ENCODE data around the gene PRKCD.

The PRKCD gene

GRCh38 chr3:53193466-53194209, 32.6 kb downstream of the PRKCD start:
- DNase-seq = no peak

GRCh38 chr3:53194210-53195065, 33.4 kb downstream of the PRKCD start:
- no peak for DNase-seq

DNA sequence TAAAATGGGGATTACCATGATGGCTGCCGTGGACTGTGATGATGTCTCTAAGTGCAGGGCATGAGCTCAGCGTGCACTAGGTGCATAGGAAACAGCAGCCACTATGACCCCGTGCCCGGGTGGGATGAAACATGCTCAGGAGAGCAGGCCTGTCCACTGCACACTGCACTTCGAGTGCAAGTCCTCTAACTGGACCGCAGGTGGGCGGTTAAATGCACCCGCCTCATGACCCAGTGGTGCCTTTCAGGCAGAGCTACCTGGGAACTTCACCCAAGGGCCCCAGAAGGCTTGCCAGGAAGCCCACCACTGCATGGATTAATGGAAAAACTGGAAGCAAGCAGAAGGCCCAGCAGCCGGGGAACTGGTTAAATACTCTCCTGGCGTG, 34.0 kb downstream of the PRKCD start:
- DNase-seq = no peak

DNA sequence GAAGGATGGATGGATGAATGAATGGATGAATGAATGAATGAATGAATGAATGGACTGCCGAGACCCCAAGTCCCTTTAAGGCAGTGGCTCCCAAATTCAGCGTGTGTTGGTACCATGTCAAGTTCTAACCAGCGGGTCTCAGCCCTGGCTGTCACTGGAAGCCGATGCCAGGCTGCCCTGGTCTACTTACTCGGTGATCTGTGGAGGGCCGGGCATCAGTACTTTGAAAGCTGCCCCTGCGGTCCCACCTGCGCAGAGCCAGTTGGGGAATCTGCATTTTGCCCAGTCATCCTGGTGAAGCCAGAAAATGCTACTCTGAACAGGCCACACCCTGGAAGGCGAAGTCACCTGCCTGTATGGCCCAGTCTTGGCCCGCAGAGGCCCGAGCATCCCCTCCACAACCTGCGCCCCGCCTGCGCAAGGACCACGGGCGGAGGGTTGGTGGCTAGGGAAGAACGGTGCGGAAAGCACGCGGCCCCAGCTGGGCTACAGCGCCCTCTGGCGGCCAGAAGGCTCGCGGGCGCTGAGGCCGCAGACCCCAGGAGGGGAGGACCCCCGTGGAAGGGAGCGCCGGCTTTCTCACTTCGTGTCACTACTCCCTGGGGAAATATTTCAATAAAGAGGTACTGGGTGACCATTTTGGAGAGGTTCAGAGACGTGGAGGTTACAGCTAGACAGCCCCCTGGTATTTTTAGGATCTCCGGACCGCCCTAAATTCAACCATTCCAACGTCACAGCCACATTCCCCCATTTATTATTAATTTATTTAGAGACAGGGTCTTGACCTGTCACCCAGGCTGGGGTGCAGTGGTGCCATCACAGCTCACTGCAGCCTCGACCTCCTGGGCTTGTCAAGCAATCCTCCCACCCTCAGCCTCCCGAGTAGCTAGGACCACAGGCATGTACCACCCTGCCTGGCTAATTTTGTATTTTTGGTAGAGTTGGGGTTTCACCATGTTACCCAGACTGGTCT, 34.9 kb downstream of the PRKCD start:
- DNase-seq = peak; percentile 50

DNA sequence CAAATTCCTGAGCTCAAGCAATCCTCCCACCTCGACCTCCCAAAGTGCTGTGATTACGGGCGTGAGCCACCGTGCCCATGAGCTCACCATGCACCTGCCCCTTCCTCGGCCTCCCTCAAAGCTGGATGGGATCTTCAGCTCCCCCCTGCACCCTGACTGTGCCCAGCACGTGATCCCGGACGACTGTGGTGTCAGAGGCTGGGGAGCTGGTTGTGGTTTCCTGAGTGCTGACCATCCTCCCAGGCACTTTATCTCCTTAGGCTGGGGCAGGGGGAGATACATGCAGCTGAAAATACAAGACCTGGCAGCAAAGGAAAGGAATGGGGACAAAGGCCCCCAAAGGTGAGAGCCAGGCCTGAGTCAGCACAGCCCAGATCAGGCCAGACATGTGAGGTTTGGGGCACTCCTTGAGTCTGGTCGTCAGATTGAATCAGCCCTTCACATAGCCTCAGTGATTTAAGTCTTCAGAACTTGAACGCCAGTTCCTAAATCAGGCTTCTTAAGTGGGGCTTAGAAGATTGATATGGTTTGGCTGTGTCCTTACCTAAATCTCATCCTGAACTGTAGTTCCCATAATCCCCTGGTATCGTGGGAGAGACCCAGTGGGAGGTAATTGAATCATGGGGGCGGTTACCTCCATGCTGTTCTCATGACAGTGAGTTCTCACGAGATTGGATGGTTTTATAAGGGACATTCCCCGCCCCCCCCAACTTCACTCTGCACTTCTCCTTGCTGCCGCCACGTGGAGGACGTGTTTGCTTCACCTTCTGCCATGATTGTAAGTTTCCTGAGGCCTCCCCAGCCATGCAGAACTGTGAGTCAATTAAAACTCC, 35.8 kb downstream of the PRKCD start:
- DNase-seq = peak; percentile 20

- no peak for DNase-seq
Measured at GRCh38 chr3:53198256-53198977, 37.4 kb downstream of the PRKCD start.

GRCh38 chr3:53198996-53199395, 38.0 kb downstream of the PRKCD start:
- no peak for DNase-seq

- DNase-seq = no peak
Measured at GRCh38 chr3:53199834-53200233, 38.8 kb downstream of the PRKCD start.

DNA sequence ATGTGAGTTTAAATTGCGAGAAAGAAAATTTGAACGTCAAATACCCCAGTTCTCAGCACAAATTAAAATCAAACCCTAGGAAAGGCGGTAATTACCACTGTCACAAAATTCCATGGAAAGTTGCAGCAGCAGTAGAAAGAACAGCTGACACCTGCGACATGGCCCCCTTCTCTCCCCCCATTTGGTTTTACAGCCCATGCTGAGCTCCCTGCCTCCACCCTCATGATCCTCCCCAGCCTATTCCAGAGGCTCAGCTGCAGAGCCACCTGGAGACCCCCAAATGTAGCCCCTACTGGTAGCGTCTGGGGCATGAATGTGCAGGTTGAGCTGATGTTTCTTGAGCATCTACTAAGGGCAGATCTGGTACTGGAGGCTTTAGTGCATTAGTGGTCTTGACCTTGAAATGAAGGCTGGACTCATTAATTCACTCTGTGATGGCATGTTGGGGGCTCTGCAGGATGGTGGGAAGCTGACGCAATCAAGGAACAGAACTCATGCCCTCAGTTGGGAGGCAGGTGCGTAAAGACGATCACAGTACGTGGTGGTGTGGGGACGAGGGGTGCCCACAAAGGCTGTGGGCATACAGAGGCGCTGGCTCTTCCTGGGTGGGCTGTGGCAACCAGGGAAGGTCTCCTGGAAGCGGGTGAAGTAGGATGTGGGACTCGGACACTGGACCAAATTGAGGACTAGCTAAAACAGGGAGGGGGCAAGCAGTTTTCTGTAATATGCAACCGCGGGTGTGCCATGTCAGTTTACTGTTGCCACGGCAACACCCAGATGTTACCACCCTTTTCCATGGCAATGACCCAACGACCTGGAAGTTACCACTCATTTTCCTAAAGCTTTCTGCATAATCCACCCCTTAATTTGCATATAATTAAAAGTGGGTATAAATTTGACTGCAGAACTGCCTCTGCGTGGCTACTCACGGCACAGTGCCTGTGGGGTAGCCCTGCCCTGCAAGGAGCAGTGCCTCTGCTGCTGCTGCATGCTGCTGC, 39.8 kb downstream of the PRKCD start:
- DNase-seq = no peak

GRCh38 chr3:53202331-53203015, 41.5 kb downstream of the PRKCD start:
- no peak for DNase-seq

GRCh38 chr3:53211706-53212702, 51.0 kb downstream of the PRKCD start:
- no peak for DNase-seq

- DNase-seq = no peak
Measured at GRCh38 chr3:53213276-53213675, 52.3 kb downstream of the PRKCD start.

- no peak for DNase-seq
Measured at GRCh38 chr3:53215816-53216215, 54.8 kb downstream of the PRKCD start.

GRCh38 chr3:53216723-53217122, 55.7 kb downstream of the PRKCD start:
- no peak for DNase-seq

GRCh38 chr3:53217175-53217574, 56.2 kb downstream of the PRKCD start:
- no peak for DNase-seq

GRCh38 chr3:53218131-53218530, 57.1 kb downstream of the PRKCD start:
- no peak for DNase-seq

- DNase-seq = peak; percentile 74
Measured at GRCh38 chr3:53219895-53220483, 59.0 kb downstream of the PRKCD start.

DNA sequence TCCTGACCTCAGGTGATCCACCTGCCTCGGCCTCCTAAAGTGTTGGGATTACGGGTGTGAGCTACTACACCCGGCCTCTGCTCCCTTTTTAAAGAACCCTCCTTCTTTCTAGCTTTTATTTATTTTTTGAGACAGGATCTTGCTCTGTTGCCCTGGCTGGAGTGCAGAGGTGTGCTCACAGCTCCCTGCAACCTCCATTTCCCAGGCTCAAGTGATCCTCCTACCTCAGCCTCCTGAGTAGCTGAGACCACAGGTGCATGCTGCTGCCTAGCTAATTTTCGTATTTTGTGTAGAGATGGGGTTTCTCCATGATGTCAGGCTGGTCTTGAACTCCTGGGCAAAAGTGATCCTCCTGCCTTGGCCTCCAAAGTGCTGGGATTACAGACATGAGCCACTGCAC, 60.3 kb downstream of the PRKCD start:
- DNase-seq = no peak
